A549 (cell line): ENCODE measurements around the gene ZNF469. TPM values are rescaled to one million over a fixed set of nuclear protein-coding genes. Genes with fewer than 3 reads are reported as not detected.

ENCODE experiments used
- ATAC-seq, 2 experiments: fragments of 200-7000 bp in 1 of 2; fragments of >200 bp in 1 of 2; cut with Nextera tagmentation in 1 of 2; cut with Tn5 transposase in 1 of 2; 3 replicates each; pipeline versions ENCODE4 v1.8.0 to v1.9.1; 2018 to 2020; ENCODE audit warnings: mild to moderate bottlenecking in 1 of 2, moderate library complexity in 1 of 2
- CTCF ChIA-PET: fragments of 300-600 bp; sonication (Branson Sonifier 250); formaldehyde crosslinking; extraction: SDS; loops from one replicate; lab custom pipeline; 2021; ENCODE audit warnings: antibody characterized with exemption, inconsistent platforms; lab: Yijun Ruan, JAX
- POLR2A ChIA-PET: fragments of 350-600 bp; formaldehyde crosslinking; extraction: SDS; loops from one replicate; lab custom pipeline; 2021; ENCODE audit warnings: antibody characterized with exemption, inconsistent platforms; lab: Yijun Ruan, JAX
- DNase-seq, 2 experiments: peaks; one replicate each; pipeline versions ENCODE4 v3.0.0 to v3.0.0-alpha.2; 2011 to 2016; ENCODE audit warnings: low read depth in 1 of 2, low spot score in 1 of 2
- FAIRE-seq: peaks from 2 replicates; lab custom pipeline; 2011; peaks lifted over from hg19 to GRCh38; lab: Jason Lieb, UNC
- H3K27ac ChIP-seq, 2 experiments: fragments of >200 bp; sonication (Bioruptor Twin); formaldehyde crosslinking; 3 replicates each; pipeline ENCODE4 v1.5.1; 2016 to 2017
- H3K4me1 ChIP-seq: fragments of >200 bp; sonication (Bioruptor Twin); formaldehyde crosslinking; 3 replicates; pipeline ENCODE4 v1.6.1; 2016
- H3K4me2 ChIP-seq: fragments of >200 bp; sonication (Bioruptor Twin); formaldehyde crosslinking; 3 replicates; pipeline ENCODE4 v1.6.1; 2016
- H3K4me3 ChIP-seq: fragments of >200 bp; sonication (Bioruptor Twin); formaldehyde crosslinking; 3 replicates; pipeline ENCODE4 v1.5.1; 2016
- H3K9me3 ChIP-seq: fragments of >200 bp; sonication (Bioruptor Twin); formaldehyde crosslinking; 3 replicates; pipeline ENCODE4 v1.6.1; 2016
- FOSL2 ChIP-seq, 2 experiments: fragments of 450-650 bp in 1 of 2; fragments of >200 bp in 1 of 2; sonication (Bioruptor Twin) in 1 of 2; formaldehyde crosslinking; IDR thresholded peaks; 2 replicates each; pipeline versions ENCODE4 v1.5.0 to v1.6.1; 2016 to 2020; ENCODE audit warnings: mild to moderate bottlenecking in 1 of 2, moderate library complexity in 1 of 2
- FOXS1 ChIP-seq: fragments of 250-450 bp; sonication (Bioruptor Pico); IDR thresholded peaks from 2 replicates; pipeline ENCODE4 v1.5.0; 2020; ENCODE audit warnings: mild to moderate bottlenecking, moderate library complexity
- HDAC2 ChIP-seq: fragments of 200-600 bp; sonication (generic); IDR thresholded peaks from 2 replicates; pipeline ENCODE4 v1.6.1; 2016
- HEYL ChIP-seq: fragments of 250-450 bp; sonication (Bioruptor Pico); IDR thresholded peaks from 2 replicates; pipeline ENCODE4 v1.8.0; 2021; ENCODE audit warnings: mild to moderate bottlenecking, moderate library complexity
- JUN ChIP-seq, 2 experiments: fragments of >200 bp; sonication (Bioruptor Twin); formaldehyde crosslinking; IDR thresholded peaks; 2 replicates in 1 of 2; 3 replicates in 1 of 2; pipeline ENCODE4 v1.6.1; 2016 to 2017
- JUNB ChIP-seq: fragments of >200 bp; sonication (Bioruptor Twin); formaldehyde crosslinking; IDR thresholded peaks from 2 replicates; pipeline ENCODE4 v1.6.1; 2016
- NPAS2 ChIP-seq: fragments of 250-450 bp; sonication (Bioruptor Pico); IDR thresholded peaks from 2 replicates; pipeline ENCODE4 v1.8.0; 2022; ENCODE audit warnings: mild to moderate bottlenecking, moderate library complexity, borderline replicate concordance
- RARB ChIP-seq: fragments of 250-450 bp; sonication (Bioruptor Pico); IDR thresholded peaks from 2 replicates; pipeline ENCODE4 v1.8.0; 2021; ENCODE audit warnings: mild to moderate bottlenecking, moderate library complexity
- RFX5 ChIP-seq: fragments of 450-650 bp; IDR thresholded peaks from 2 replicates; pipeline ENCODE4 v1.7.1; 2014; ENCODE audit warnings: antibody characterized with exemption, mild to moderate bottlenecking, moderate library complexity
- RNF2 ChIP-seq: fragments of 200-600 bp; sonication (generic); IDR thresholded peaks from 2 replicates; pipeline ENCODE4 v1.6.1; 2016; ENCODE audit warnings: low read depth, mild to moderate bottlenecking, antibody characterized with exemption, moderate library complexity, borderline replicate concordance
- SREBF2 ChIP-seq: fragments of 450-650 bp; IDR thresholded peaks from 2 replicates; pipeline ENCODE4 v1.6.1; 2014; ENCODE audit warnings: mild to moderate bottlenecking, moderate library complexity
- TFCP2L1 ChIP-seq: fragments of 250-450 bp; sonication (Bioruptor Pico); IDR thresholded peaks from 2 replicates; pipeline ENCODE4 v1.5.0; 2021; ENCODE audit warnings: mild to moderate bottlenecking
- WGBS: methylation state at CpG from one replicate; pipeline ENCODE4 v1.1.6; 2017; ENCODE audit errors: missing lambda C conversion rate; 5-methylcytosine and 5-hydroxymethylcytosine counted together
- polyA plus RNA-seq, 4 experiments: library from polyadenylated mRNA; depleted of rRNA in 3 of 4; stranded (reverse); fragments of >200 nt; fragmentation: RNase III in 1 of 4; extraction: RNeasy Plus Mini Kit Qiagen cat#74134 plus additional on column Dnase treatment in 1 of 4; gene quantifications; 2 replicates in 3 of 4; 3 replicates in 1 of 4; pipeline ENCODE4 v1.2.3, GENCODE V29; 2011 to 2017
- TF ChIP-seq, protein P1 (sequence below): fragments of 450-650 bp; IDR thresholded peaks from 2 replicates; pipeline ENCODE4 v1.6.1; 2014; ENCODE audit warnings: antibody characterized with exemption
- TF ChIP-seq, protein P2 (sequence below): fragments of >200 bp; sonication (Bioruptor Twin); formaldehyde crosslinking; IDR thresholded peaks from 3 replicates; pipeline ENCODE4 v1.5.1; 2016
- TF ChIP-seq, protein P3 (sequence below): fragments of >200 bp; sonication (Bioruptor Twin); formaldehyde crosslinking; IDR thresholded peaks from 2 replicates; pipeline ENCODE4 v1.6.1; 2016
- TF ChIP-seq, protein P4 (sequence below): fragments of 200-600 bp; sonication (generic); IDR thresholded peaks from 2 replicates; pipeline ENCODE4 v1.6.1; 2016; ENCODE audit warnings: antibody characterized with exemption, mild to moderate bottlenecking, moderate library complexity

ZNF469 gene
- polyA plus RNA-seq, 2 of the 4 experiments (the other 2 are of a cell fraction) = 0.47 to 4.4 TPM

DNA sequence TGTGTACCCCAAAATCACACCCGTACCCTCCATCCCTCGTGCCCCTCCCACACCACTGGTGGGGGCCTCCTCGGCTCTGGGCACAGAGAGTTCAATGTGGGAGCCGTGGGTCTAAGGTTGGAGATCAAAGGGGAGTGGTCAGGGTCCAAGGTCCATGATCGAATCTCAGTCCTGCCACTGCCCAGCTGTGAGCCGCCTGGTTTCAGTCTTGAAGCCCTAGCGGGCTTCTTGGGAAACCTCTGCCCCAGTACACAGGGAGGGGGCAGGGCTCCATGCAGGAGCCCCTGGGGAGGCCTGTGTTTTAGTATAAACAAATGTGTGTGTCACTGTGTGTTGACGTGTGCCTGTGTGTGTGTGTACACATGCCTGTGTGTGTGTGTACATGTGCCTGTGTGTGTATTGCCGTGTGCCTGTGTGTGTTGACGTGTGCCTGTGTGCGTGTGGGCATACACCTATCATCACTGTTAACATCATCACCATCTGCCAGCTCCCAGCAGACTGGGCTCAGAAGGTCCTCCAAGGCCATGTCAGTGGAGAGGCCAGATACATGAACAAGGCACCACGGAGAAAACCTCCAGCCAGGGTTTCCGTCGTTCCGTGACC is 26.5 kb upstream of the ZNF469 start:
- FAIRE-seq = no peak
- Histone ChIP-seq H3K4me1 (peaks cover 9% of the 10 kb centered on the region; the same call in 1 of the 3 replicates), H3K27ac (peak overlapping the region in 1 of 2 experiments; percentile 51; a peak in 2 of 6 replicates), H3K4me3 (no peak overlapping the region), H3K9me3 (no peaks in the 10 kb centered on the region), H3K4me2 (no peak overlapping the region)
- TF ChIP-seq, protein P1, sequence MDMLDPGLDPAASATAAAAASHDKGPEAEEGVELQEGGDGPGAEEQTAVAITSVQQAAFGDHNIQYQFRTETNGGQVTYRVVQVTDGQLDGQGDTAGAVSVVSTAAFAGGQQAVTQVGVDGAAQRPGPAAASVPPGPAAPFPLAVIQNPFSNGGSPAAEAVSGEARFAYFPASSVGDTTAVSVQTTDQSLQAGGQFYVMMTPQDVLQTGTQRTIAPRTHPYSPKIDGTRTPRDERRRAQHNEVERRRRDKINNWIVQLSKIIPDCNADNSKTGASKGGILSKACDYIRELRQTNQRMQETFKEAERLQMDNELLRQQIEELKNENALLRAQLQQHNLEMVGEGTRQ = no peak
- no peak for TF ChIP-seq SREBF2
- WGBS = 86% methylated on average over 14 of the region's 15 CpGs
- DNase-seq = no peak
- ChIA-PET POLR2A (no interaction called here), CTCF (interaction anchor here (1.3 to 2.0 kb wide), 2 partner anchors 17 to 27 kb away, joined by 4 read pairs; no protein-coding TSS in a partner anchor)
- ATAC-seq = no peak

DNA sequence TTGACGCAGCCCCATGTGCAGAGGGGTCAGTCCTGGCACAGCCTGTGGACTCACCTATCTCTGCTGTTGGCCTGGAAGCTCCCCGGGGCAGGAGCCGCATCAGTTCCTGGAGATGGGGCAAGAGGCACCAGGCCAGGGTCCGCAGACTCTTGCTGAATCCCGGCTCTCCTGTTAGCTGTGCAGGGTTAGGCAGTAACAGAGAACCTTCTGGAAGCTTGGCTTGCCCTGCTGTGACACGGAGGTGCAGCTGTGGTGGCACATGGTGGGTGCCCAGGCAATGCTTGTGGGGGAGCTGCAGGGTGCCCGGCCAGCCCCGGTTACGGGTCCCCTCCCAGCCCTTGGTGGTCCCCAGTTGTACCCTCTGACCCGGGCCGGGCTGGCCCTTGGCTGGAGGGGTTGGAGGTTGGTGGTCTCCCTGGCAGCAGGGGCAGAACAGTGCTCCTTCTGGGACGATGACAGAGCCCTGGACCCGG is 26.0 kb upstream of the ZNF469 start:
- peaks cover 8% of the 10 kb centered on the region; the same call in 1 of the 3 replicates for H3K4me1 ChIP-seq
- peak overlapping the region in 1 of 2 experiments; percentile 39; a peak in 1 of 6 replicates for H3K27ac ChIP-seq
- FAIRE-seq = no peak
- DNase-seq = no peak
- TF ChIP-seq, protein P2, sequence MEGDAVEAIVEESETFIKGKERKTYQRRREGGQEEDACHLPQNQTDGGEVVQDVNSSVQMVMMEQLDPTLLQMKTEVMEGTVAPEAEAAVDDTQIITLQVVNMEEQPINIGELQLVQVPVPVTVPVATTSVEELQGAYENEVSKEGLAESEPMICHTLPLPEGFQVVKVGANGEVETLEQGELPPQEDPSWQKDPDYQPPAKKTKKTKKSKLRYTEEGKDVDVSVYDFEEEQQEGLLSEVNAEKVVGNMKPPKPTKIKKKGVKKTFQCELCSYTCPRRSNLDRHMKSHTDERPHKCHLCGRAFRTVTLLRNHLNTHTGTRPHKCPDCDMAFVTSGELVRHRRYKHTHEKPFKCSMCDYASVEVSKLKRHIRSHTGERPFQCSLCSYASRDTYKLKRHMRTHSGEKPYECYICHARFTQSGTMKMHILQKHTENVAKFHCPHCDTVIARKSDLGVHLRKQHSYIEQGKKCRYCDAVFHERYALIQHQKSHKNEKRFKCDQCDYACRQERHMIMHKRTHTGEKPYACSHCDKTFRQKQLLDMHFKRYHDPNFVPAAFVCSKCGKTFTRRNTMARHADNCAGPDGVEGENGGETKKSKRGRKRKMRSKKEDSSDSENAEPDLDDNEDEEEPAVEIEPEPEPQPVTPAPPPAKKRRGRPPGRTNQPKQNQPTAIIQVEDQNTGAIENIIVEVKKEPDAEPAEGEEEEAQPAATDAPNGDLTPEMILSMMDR = no peak
- TF ChIP-seq, protein P3, sequence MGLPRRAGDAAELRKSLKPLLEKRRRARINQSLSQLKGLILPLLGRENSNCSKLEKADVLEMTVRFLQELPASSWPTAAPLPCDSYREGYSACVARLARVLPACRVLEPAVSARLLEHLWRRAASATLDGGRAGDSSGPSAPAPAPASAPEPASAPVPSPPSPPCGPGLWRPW = no peak
- no peak for TF ChIP-seq RARB (CRISPR knock-in tag)
- no peak overlapping the region for H3K4me2 ChIP-seq
- H3K9me3 ChIP-seq = no peaks in the 10 kb centered on the region; the same call in 2 of the 3 replicates
- H3K4me3 ChIP-seq = no peak overlapping the region
- 70% methylated on average over 3 of the region's 13 CpGs for WGBS
- ATAC-seq = no peak
- POLR2A ChIA-PET = no interaction called here
- CTCF ChIA-PET = interaction anchor here (1.1 to 2.0 kb wide), 2 partner anchors 10 to 27 kb away, joined by 3 to 4 read pairs; no protein-coding TSS in a partner anchor

DNA sequence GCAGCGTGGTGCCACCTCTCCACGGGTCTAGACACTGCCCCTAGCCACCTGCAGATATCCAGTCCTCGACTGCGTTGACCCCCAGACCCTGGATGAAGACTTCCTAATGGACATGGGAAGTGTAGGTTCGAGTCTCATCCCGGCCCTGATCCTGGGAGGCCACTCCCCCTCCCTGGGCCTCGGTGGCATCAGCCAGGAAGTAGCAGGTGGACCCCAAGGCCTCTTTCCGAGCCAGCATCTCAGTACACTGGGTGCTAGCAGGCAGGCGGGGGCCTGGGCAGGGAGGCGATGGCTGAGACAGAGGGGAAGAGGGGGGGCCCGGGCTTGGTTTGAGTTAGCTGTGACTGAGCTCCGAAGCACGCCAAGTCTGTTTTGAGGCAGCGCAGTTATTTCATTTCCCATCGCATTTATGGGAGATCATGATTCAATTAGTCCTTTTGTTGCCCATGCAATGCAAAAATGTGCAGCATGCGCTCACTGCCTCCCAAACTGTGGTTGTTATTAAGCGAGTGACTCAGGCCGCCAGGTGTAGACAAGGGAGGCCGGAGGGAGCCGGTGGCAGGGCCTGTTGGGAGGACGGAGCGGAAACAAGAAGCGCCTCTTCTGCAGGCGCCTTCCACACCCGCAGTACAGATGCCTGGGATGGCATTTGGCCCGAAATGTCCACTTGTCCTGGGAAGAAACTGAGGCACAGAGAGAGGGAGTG is 25.3 kb upstream of the ZNF469 start:
- peaks cover 3% of the 10 kb centered on the region; the same call in 1 of the 3 replicates for H3K9me3 ChIP-seq
- FAIRE-seq = no peak
- H3K4me3 ChIP-seq = no peak overlapping the region
- no peak for TF ChIP-seq RNF2
- TF ChIP-seq, protein P4, sequence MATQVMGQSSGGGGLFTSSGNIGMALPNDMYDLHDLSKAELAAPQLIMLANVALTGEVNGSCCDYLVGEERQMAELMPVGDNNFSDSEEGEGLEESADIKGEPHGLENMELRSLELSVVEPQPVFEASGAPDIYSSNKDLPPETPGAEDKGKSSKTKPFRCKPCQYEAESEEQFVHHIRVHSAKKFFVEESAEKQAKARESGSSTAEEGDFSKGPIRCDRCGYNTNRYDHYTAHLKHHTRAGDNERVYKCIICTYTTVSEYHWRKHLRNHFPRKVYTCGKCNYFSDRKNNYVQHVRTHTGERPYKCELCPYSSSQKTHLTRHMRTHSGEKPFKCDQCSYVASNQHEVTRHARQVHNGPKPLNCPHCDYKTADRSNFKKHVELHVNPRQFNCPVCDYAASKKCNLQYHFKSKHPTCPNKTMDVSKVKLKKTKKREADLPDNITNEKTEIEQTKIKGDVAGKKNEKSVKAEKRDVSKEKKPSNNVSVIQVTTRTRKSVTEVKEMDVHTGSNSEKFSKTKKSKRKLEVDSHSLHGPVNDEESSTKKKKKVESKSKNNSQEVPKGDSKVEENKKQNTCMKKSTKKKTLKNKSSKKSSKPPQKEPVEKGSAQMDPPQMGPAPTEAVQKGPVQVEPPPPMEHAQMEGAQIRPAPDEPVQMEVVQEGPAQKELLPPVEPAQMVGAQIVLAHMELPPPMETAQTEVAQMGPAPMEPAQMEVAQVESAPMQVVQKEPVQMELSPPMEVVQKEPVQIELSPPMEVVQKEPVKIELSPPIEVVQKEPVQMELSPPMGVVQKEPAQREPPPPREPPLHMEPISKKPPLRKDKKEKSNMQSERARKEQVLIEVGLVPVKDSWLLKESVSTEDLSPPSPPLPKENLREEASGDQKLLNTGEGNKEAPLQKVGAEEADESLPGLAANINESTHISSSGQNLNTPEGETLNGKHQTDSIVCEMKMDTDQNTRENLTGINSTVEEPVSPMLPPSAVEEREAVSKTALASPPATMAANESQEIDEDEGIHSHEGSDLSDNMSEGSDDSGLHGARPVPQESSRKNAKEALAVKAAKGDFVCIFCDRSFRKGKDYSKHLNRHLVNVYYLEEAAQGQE = no peak
- no peak for TF ChIP-seq JUNB
- TF ChIP-seq JUN (IDR thresholded peaks at IDR 0.05) = no peak
- TF ChIP-seq HEYL = no peak
- TF ChIP-seq RARB (CRISPR knock-in tag) = no peak
- no peak for TF ChIP-seq FOSL2 (IDR thresholded peaks at IDR 0.05)
- no peak for TF ChIP-seq FOSL2 (CRISPR knock-in tag; IDR thresholded peaks at IDR 0.05)
- TF ChIP-seq HDAC2 = no peak
- no peak for TF ChIP-seq FOXS1 (CRISPR knock-in tag)
- TF ChIP-seq NPAS2 (CRISPR knock-in tag) = no peak
- TF ChIP-seq RFX5 = no peak
- no peak for TF ChIP-seq TFCP2L1
- TF ChIP-seq, all 56 proteins: peak for 0
- DNase-seq (no peak), ATAC-seq (no peak)
- CTCF ChIA-PET = interaction anchor here (1.1 kb wide), 1 partner anchor 10 kb away, joined by 3 read pairs; no protein-coding TSS in a partner anchor
- Histone ChIP-seq H3K4me1 (peaks cover 1% of the 10 kb centered on the region; the same call in 1 of the 3 replicates), H3K27ac (peak overlapping the region in 1 of 2 experiments; percentile 22; a peak in 1 of 6 replicates), H3K4me2 (no peak overlapping the region)
- POLR2A ChIA-PET = no interaction called here
- 91% methylated on average over 25 of the region's 26 CpGs for WGBS
